HCT116 (cell line): ENCODE measurements around the gene G3BP1.

Experiments used
- EZH2 ChIP-seq: fragments of 200-600 bp; sonication (generic); IDR thresholded peaks from 2 replicates; pipeline ENCODE4 v1.6.1; 2017; ENCODE audit warnings: antibody characterized with exemption, mixed run types
- EZH2phosphoT487 ChIP-seq: fragments of 200-600 bp; IDR thresholded peaks from 2 replicates; pipeline ENCODE4 v1.6.1; 2018; ENCODE audit warnings: antibody characterized with exemption, borderline replicate concordance
- JUND ChIP-seq: IDR thresholded peaks from 2 replicates; pipeline ENCODE4 v1.6.1; 2012
- POLR2A ChIP-seq: IDR thresholded peaks from 2 replicates; pipeline ENCODE4 v1.7.0; 2011; ENCODE audit warnings: borderline replicate concordance; ENCODE audit not compliant: insufficient read depth, insufficient read length; ENCODE audit errors: extremely low read depth
- POLR2AphosphoS5 ChIP-seq: IDR thresholded peaks from 2 replicates; pipeline ENCODE4 v1.6.1; 2011; ENCODE audit warnings: mild to moderate bottlenecking, low read depth, low read length, moderate library complexity
- SIN3A ChIP-seq: IDR thresholded peaks from 2 replicates; pipeline ENCODE4 v1.6.1; 2012; ENCODE audit warnings: low read depth
- YY1 ChIP-seq: IDR thresholded peaks from 2 replicates; pipeline ENCODE4 v1.6.1; 2011; ENCODE audit warnings: low read length, low read depth, moderate library complexity, mild to moderate bottlenecking; ENCODE audit not compliant: insufficient replicate concordance; ENCODE audit errors: extremely low read depth
- ZFX ChIP-seq: fragments of 450-650 bp; IDR thresholded peaks from 2 replicates; pipeline ENCODE4 v1.6.1; 2017
- TF ChIP-seq, protein P1 (sequence below): IDR thresholded peaks from 2 replicates; pipeline ENCODE4 v1.6.1; 2012; ENCODE audit warnings: low read depth
- TF ChIP-seq, protein P2 (sequence below), 3 experiments: fragments of 200-600 bp in 1 of 3; sonication (generic) in 1 of 3; IDR thresholded peaks in 2 of 3; conservative IDR thresholded peaks in 1 of 3; 2 replicates each; pipeline ENCODE4 v1.5.1; 2012 to 2017; ENCODE audit warnings: low read depth in 2 of 3, low read length in 2 of 3, antibody characterized with exemption in 1 of 3, borderline replicate concordance in 1 of 3, control low read depth in 1 of 3, mild to moderate bottlenecking in 1 of 3, mixed read lengths in 1 of 3, mixed run types in 1 of 3, moderate library complexity in 1 of 3; ENCODE audit not compliant: insufficient read depth in 1 of 3

DNA sequence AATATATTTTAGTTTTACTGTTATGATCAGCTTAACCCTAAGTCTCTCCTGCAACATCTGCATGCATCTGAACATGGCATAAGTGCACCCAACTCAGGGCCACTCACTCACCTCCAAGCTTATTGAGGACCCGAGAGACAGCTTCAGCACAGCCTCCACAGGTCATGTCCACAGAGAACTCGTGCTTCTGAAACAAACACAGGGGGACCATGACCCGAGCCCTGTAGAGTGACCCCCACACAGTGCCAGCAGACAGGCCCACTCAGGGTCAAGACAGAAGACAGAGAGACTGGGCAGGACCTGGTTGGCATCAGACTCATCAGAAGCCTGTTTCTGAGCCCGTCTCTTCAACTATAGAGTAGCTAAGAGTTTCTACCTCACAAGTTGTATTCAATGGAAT, 20.2 kb upstream of the G3BP1 start:
- TF ChIP-seq EZH2: no peak
- TF ChIP-seq SIN3A: no peak
- TF ChIP-seq, protein P1, sequence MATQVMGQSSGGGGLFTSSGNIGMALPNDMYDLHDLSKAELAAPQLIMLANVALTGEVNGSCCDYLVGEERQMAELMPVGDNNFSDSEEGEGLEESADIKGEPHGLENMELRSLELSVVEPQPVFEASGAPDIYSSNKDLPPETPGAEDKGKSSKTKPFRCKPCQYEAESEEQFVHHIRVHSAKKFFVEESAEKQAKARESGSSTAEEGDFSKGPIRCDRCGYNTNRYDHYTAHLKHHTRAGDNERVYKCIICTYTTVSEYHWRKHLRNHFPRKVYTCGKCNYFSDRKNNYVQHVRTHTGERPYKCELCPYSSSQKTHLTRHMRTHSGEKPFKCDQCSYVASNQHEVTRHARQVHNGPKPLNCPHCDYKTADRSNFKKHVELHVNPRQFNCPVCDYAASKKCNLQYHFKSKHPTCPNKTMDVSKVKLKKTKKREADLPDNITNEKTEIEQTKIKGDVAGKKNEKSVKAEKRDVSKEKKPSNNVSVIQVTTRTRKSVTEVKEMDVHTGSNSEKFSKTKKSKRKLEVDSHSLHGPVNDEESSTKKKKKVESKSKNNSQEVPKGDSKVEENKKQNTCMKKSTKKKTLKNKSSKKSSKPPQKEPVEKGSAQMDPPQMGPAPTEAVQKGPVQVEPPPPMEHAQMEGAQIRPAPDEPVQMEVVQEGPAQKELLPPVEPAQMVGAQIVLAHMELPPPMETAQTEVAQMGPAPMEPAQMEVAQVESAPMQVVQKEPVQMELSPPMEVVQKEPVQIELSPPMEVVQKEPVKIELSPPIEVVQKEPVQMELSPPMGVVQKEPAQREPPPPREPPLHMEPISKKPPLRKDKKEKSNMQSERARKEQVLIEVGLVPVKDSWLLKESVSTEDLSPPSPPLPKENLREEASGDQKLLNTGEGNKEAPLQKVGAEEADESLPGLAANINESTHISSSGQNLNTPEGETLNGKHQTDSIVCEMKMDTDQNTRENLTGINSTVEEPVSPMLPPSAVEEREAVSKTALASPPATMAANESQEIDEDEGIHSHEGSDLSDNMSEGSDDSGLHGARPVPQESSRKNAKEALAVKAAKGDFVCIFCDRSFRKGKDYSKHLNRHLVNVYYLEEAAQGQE: no peak
- no peak for TF ChIP-seq JUND
- no peak for TF ChIP-seq POLR2A
- TF ChIP-seq EZH2phosphoT487: no peak
- TF ChIP-seq, protein P2, sequence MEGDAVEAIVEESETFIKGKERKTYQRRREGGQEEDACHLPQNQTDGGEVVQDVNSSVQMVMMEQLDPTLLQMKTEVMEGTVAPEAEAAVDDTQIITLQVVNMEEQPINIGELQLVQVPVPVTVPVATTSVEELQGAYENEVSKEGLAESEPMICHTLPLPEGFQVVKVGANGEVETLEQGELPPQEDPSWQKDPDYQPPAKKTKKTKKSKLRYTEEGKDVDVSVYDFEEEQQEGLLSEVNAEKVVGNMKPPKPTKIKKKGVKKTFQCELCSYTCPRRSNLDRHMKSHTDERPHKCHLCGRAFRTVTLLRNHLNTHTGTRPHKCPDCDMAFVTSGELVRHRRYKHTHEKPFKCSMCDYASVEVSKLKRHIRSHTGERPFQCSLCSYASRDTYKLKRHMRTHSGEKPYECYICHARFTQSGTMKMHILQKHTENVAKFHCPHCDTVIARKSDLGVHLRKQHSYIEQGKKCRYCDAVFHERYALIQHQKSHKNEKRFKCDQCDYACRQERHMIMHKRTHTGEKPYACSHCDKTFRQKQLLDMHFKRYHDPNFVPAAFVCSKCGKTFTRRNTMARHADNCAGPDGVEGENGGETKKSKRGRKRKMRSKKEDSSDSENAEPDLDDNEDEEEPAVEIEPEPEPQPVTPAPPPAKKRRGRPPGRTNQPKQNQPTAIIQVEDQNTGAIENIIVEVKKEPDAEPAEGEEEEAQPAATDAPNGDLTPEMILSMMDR (IDR thresholded peaks at IDR 0.05 in 2 of 3, conservative IDR thresholded peaks at IDR 0.05 in 1 of 3; ENCODE audit: borderline replicate concordance in 1 of 3, insufficient read depth in 1 of 3, low read depth in 2 of 3, low read length in 2 of 3): no peak
- no peak for TF ChIP-seq POLR2AphosphoS5
- TF ChIP-seq ZFX: no peak
- TF ChIP-seq YY1: no peak
